GM19351 (cell line): ENCODE measurements around the gene TMEM181.

Source experiments
- ATAC-seq: cut with Tn5 transposase; IDR thresholded peaks from one replicate; pipeline ENCODE4 v1.9.1; 2021; ENCODE audit warnings: mild to moderate bottlenecking, moderate library complexity; ENCODE audit not compliant: unreplicated experiment

TMEM181 gene

DNA sequence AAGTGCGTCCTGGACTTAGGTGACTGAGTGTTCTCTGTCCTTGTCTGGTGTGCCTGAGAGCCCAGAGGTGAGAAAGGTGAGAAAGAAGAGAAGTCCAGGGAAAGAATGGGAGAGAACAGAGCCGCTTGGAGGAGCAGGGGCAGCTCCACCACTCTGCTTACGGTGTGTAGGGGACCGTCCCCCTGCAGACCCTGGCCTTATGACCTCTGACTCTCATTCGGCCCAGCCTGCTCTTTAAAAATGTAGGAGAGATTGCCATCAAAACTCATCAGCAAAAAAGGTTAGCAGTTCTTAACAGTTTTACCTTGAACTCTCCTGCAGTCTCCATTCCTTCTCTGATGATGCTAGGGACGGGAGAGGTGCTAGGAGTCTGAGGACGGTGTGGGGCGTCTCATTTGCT, 2.0 kb downstream of the TMEM181 start:
- ATAC-seq, result no peak

DNA sequence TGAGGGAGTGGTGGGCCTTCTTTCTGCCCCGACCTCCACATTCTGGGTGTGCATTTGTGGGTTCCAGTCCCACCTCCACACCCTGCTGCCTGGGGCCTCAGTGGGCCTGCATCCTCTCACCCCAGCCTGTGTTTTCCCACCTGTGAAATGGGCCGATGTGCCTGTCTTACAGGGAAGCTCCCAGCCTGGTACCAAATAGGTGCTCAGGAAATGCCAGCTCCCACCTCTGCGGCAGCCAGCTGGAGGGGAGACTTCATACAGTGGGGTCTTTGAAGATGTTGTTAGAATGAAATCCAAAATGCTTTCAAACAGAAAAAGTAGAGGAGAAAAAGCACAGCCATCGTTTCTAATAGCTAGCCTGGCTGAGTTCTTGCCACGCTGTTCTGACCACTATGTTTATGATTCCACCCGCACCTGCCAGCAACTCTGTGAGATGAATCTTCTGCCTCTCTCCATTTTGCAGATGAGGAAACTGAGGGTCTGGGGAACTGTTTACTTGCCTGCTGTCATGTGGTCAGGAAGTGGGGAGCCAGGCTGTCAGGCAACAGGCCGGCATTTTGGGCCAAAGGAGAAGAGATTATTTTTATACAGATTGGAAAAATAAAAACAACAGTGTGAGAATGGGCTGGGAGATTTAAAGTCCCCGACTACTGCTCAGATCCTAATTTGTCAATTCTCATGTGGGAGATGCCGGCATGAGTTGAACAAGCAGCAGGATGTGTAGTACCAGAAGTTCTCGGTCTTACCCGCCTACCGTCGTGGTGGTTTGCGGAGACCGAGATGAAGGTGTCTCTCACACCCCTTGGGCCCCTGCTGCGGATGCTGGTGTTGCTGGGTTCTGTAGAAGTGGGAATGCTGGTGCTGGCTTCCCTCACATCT, 4.6 kb downstream of the TMEM181 start:
- no peak for ATAC-seq

DNA sequence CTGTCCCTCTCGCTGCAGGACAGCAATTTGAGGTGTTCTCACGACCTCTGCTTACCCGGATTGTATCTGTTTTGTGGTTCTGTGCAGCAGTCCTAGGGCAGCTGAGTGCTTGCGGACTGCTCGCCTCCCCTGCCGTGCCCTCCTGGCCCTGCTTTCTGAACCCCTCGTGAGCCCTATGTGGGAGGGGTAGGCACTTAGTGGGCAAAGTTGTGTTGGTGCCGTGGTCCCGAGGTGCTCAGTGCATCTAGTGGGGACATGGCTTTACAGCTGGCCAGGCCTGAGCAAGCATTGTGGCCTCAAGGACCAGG, 5.2 kb downstream of the TMEM181 start:
- ATAC-seq, result no peak

DNA sequence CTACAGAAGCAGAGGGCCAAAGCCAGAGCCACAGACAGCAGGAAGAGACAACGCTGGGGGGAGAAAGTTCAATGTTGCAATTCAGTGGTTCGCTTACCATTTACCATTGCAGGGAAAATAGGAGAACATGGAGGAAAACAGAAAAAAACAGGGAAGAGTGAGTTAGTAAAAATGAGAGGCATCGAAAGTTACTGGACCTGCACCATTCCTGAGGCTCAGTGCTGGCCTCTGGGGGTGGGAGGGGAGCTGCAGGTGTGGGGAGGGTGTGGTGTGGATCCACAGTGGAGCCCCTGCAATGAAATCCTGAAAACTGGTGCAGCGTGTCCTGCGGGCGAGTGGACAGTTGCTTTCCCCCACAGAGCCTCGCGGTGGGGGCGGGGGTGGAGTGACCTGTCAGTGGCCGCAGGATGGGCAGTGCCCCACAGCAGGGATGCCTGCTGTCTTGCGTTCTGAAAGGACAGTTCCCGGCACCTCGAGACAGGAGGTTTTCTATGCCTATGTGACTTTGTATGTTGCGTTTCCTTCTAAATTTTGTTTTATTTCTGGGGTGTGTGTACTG, 5.7 kb downstream of the TMEM181 start:
- ATAC-seq, result no peak

DNA sequence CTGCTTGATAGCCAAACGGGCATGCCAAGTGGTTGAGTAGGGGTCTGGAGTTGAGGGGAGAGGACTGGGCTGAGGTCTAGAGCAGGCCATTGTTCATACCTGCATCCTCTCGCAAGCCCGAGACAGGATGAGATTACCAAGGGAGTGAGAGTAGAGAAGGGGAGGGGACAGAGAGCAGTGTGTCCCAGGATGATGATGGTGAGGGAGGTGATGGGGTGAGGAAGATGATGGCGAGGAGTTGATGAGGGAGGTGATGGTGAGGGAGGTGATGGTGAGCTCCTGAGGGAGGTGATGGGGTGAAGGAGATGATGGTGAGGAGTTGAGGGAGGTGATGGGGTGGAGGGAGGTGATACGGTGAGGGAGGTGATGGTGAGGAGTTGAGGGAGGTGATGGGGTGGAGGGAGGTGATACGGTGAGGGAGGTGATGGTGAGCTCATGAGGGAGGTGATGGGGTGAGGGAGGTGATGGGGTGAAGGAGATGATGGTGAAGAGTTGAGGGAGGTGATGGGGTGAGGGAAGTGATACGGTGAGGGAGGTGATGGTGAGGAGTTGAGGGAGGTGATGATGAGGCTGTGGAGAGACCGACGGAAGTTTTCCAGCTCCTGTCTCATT, 6.4 kb downstream of the TMEM181 start:
- no peak for ATAC-seq

DNA sequence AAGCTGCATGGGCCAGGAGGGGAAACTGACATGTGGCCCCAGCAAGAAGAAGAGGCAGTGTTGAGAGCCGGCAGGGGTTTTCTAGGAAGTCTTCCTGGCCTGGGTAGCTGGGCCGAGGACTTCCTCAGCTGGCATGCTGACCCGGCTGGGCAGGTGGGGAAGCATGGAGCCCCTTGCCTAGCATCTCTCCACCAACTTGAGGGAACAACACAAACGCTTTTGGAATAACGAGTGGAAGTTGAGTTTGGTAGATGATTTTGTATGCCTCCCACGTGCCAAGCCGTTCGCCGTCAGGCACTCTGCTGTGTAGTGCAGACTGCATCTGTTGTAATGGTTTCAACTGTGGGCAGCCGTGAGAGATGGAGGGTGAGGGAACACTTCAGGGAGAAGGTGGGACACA, 7.3 kb downstream of the TMEM181 start:
- ATAC-seq, result no peak

DNA sequence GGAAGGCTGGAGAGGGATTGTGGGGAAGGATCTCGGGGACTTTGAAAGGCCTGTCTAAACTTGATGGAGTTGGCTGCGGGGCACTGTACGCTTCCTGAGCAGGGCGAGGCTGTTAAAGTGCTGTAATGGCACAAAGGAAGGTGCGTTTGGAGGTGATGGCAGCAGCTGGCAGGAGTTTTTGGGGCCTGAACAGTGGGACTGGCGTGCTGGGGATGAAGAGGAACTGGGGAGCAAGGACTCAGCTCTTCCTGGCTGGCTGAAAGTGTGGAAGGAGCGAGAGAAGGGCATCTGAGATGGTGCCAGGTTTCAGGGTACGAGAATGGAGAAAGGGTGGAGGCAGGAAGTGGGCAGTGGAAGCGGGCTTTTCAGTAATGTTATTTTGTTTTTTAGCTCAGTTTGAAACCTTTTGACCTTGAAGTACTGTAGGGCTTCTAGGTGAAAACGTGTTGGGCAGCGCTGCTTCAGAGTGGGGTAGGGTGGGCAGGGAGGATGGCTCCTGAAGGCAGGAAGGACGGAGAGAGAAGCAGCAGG, 8.0 kb downstream of the TMEM181 start:
- ATAC-seq, result no peak

DNA sequence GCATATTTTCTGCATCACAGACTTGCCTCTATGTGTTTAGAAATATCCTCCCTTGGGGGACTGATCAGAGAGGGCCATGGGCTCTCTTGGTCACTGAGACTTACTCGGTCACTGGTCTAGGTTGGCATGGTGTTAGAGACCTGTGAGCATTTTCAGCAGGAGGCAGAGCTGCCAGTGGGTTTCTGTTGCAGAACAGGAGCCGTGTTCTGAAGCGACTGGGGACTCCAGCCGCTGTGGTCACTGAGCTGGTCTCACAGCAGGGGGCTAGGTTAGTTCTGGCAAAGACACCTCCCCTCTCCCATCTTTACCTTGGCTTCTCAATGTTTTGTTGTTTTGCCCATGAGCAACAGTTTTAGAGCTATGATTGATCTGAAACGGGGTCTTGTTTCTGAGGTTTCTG, 8.7 kb downstream of the TMEM181 start:
- no peak for ATAC-seq

DNA sequence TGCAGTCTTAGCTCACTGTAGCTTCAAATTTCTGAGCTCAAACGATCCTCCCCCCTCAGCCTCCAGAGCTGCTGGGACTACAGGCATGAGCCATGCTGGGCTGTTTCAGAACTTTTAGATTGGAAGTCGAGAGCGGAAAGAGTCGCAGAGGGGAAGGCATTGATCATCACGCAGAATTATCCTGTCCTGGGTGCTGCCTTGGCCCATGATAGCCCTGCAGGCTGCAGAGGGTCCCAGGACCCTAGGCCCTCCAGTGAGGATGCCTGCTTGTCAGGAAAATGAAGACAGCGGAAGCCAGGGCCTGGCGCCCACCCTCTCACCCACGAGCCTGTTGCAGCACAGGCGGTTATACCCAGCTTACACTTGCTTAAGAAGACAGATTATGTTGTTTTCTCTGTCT, 9.1 kb downstream of the TMEM181 start:
- no peak for ATAC-seq

DNA sequence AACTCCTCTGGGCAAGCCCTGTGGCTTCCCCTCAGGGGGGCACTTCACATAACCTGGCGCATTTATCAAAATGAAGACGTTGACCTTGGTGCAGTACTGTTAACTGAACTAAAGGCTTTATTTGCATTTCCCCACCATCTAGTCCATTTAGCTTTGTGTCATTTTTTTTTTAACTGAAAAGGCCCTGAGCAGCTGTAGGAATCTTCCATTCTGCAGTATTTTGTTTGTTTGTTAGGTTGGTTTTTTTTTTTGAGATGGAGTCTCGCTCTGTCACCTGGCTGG, 10.7 kb downstream of the TMEM181 start:
- ATAC-seq, result no peak

DNA sequence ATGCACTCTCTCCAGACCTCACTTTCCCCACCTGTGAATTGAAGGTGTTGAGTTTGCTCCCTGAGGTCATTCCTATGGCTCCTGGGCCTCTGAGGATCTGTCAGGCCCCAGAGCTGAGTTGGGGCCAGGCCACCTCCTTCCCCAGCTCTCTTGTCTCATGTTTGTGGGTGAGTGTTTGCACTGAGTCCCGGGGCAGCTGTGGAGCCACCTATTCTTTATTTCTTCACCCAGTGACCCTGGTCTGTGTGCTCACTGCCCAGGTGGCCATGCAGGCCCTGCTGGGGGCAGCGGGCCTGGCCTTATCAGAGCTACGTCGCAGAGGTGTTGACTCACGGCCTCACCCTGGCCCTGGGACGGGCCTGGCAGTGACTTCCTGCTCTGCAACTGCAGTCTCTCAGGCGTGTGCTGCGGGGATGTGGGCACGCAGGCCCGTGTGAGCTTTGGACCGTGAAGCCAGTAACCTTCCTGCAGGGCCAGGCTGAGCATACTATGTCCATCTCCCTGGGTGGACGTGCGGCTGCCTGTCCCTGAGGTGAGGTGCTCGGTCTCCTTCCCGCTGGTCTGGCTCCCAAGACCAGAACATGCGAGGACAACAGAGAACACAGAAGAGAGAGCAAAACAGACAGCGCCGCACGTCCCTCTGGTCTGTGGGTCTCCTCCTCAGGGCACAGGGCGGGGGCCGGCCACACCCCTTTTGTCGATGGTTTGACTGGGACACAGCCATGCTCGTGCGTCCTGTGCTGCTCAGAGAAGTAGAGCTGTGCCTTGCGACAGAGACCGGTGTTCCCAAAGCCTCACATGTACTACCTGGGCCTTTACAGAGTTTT, 12.1 kb downstream of the TMEM181 start:
- no peak for ATAC-seq

DNA sequence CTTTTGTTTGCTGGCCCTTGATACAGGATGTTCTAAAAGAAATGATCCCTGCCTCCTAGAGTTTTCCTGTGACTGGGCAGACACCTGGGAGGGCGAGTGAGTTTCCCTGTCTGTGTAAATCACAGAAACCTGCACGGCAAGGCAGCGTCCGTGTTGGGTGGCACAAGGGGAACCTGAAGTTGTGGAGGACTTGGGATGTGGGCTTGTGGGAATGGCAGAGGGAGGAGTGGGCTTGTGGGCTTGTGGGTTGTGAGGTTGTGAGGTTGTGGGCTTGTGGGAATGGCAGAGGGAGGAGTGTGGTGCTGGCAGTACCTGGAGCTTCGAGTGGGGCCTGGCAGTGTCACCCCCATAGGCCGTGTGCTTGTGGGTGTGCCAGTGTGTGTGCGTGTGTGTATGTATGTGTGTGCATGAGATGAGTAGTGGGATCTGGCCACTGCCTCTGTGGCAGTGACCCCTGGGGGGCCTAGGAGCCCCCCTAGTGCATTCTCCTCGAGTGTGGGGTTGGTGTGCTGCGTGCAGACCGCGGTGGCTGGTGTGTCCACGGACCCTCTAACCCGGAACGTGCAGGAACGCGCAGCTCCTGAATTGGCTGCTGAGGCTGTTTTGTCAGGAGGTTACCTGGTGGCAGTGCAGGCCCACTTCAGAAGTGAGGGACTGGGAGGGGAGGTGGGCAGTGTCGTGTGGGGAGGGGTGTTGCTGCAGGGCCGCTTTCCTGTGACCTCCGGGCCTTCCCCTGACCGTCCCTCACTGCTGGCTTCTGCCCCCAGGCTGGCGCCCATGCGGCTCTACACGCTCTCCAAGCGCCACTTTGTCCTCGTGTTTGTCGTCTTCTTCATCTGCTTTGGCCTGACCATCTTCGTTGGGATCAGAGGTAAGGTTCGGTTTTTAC, 13.0 kb downstream of the TMEM181 start:
- ATAC-seq, result no peak

DNA sequence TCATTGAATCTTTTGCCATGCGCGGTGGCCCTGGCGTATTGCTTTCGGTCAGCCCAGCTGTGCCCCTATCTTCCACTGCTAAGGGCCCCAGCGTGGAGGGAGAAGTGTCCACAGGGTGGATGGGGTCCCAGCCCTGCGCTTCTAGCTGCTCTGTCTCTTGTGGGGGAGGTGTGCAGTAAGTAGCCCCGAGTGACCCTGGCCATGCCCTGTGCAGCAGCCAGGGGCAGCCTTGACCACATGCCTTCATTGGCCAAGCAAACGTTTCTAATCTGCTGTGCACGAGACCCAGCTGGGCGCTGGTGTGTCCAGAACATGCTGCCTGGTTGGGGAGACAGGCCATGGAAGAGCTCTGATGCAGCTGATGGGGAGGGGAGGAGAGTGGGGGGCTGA, 13.6 kb downstream of the TMEM181 start:
- no peak for ATAC-seq

DNA sequence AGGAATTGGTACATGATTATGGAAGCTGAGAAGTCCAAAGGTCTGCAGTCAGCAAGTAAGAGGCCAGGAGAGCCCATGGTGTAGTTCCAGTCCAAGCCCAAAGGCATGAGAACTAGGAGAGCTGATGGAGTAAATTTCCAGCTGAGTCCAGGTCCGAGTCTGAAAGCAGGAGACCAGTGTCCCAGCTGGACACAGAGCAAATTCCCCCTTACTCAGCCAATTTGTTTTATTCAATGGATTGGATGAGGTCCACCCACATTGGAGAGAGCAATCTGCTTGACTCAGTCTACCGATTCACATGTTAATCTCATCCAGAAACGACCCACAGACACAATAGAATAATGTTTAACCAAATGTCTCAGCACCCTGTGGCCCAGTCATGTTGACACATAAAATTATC, 14.9 kb downstream of the TMEM181 start:
- ATAC-seq, result no peak

DNA sequence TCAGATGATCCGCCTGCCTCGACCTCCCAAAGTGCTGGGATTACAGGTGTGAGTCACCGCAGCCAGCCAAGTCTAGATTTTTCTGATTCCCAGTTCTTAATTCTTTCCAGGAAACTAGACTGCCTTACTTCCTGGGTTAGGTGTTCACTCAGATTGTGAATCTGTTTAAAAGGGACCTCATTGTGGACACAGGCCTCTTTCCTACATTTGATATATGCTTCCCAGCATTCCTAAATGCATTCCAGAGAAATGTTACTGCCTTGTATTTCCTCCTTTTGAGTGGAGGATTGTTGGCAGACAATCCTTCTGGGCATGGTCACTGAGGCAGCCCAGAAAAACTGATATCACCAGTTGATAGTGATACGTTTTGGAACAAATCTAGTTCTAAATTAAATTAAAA, 15.7 kb downstream of the TMEM181 start:
- ATAC-seq, result no peak

DNA sequence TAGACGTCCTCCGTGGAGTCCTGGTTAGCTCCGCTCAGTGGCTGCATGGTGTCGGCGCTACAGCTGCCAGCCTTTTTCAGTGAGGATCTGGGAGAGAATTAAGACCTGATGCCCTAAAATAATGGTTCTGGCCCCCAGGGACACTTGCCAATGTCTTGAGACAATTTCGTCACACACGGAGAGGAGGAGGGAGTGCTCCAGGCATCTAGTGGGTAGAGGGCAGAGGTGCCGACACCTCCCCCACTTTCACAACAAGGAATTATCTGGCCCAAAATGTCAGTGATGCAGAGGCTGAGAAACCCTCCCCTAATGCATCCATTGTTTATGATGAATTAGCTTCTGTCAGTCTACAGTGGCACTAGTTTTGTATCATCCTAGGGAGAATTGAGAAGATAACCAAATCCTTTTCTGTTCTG, 24.4 kb downstream of the TMEM181 start:
- no peak for ATAC-seq

DNA sequence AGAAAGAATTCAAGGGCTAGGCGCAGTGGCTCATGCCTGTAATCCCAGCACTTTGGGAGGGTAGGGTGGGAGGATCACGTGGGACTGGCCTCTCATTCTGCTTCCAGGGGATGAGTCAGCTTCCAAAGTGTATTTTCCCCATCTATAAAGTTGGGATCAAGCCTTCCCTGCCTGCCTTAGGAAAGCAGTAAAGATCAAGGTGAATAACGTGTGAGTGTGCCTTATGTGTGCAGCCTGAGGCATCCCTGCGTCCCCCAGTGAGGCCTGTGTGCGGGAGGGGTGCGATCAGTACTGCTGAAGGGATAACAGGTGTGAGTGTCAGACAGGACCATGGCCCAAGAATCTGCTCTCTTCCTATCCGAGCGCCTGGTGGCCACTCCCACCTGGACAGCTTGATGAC, 26.8 kb downstream of the TMEM181 start:
- no peak for ATAC-seq

DNA sequence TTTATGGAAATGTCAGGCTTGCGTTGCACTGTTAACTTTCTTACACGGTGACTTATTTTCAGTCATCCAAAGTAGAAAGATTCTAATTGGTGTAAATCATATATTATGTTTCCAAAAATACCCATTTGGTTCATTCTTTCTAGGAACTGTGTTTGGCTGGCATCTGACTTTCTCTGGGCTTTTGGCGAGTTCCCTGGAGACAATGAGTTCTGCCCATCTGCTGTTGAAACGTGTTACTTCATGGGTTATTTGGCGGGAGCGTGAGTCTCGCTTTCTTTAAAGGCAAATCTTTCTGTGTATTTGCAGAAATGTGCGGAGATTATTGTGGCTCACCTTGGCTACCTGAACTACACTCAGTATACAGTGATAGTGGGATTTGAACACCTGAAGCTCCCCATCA, 29.5 kb downstream of the TMEM181 start:
- no peak for ATAC-seq

DNA sequence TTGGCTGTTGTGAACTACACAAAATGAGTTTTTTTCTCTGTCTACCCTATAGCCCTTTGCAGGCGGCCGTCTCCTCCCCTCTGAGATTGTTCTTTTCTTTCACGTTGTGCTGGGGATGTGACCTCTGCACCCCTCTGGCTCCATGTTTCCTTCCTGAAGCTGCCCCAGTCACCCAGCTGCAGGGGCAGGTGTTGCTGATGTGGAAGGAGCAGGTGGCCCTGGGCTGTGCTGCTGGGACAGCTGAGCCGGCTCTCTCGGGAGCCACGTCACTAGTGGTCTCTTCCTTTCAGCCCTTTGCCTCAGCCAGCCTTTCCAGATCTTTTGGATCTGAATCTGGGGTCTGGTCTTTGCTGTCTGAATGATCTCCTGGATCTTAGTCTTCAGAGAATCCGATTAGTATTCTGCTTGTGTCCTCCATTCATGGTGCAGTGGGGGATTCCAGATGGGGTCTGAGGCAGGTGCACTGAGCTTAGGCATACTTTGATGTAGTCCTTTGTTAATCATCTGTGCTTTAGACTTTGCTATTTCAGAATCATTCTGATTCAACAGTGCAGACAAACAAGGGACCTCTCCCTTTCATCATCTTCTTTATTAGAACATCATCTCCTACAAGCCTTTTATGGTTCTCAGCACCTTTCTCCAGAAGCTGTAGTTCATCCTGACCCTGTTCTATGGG, 31.4 kb downstream of the TMEM181 start:
- ATAC-seq, result no peak

DNA sequence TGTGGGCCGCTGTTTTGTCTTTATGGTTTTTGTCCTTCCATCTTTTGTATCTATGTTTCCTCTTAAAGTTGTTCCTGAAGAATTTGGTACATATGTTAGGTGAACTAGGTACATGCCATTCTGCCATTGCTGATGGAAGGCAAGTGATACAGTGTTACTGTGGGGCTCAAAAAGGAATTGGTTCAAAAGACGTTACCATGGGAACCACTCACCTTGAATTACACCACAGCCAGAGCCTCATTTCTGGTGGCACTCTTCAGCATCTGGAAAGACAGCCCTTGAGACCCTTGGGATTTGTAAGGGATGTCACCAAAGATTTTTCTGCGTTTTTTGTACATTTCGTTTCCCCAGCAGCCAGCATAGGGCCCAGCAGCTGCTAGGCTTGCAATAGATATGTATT, 31.9 kb downstream of the TMEM181 start:
- ATAC-seq, result no peak
